WTC11 (cell line): Measurements from ENCODE around the gene MYLK.

Source experiments
- CTCF ChIP-seq: fragments of 200-600 bp; IDR thresholded peaks from 2 replicates; pipeline ENCODE4 v1.8.0; 2022; ENCODE audit warnings: antibody characterized with exemption
- TEAD4 ChIP-seq: sonication (generic); formaldehyde crosslinking; IDR thresholded peaks from 2 replicates; pipeline ENCODE4 v1.8.0; 2022; ENCODE audit warnings: mild to moderate bottlenecking, missing genetic modification reagents

- TF ChIP-seq TEAD4 = no peak
- TF ChIP-seq CTCF = no peak
Observed at GRCh38 chr3:123648696-123649405, 235.3 kb downstream of the MYLK start.
